Measurements from ENCODE around the gene ZMYM1.
"Not testable (repeated sequence)": the region's sequence is repeated elsewhere in the genome, so short reads cannot be mapped to it uniquely, and the experiment has no call there.

The ZMYM1 gene

GRCh38 chr1:35079003-35079930 is at the start of gene ZMYM1:
TSS of gene ZMYM1 (plus strand) at chr1:35079385. CDS start at chr1:35093988, 14,603 bp downstream.
- peak; percentile 92 for DNase-seq

- no peak for DNase-seq
Measured at GRCh38 chr1:35029761-35030160, 49.4 kb upstream of the ZMYM1 start.

- DNase-seq, result no peak
Measured at GRCh38 chr1:35030338-35030737, 48.8 kb upstream of the ZMYM1 start.

- peak; percentile 63 for DNase-seq
Measured at GRCh38 chr1:35030756-35031446, 48.3 kb upstream of the ZMYM1 start.

- no peak for DNase-seq
Measured at GRCh38 chr1:35032384-35032739, 46.8 kb upstream of the ZMYM1 start.

GRCh38 chr1:35033346-35033745 is 45.8 kb upstream of the ZMYM1 start:
- no peak for DNase-seq

GRCh38 chr1:35036621-35037020 is 42.6 kb upstream of the ZMYM1 start:
- no peak for DNase-seq

- no peak for DNase-seq
Measured at GRCh38 chr1:35037206-35037605, 42.0 kb upstream of the ZMYM1 start.

GRCh38 chr1:35038723-35039122 is 40.5 kb upstream of the ZMYM1 start:
- DNase-seq, result no peak

GRCh38 chr1:35043498-35043897 is 35.7 kb upstream of the ZMYM1 start:
- no peak for DNase-seq

GRCh38 chr1:35044431-35044830 is 34.8 kb upstream of the ZMYM1 start:
- no peak for DNase-seq

- DNase-seq, result no peak
Measured at GRCh38 chr1:35046730-35047129, 32.5 kb upstream of the ZMYM1 start.

- no peak for DNase-seq
Measured at GRCh38 chr1:35047188-35047858, 31.9 kb upstream of the ZMYM1 start.

- DNase-seq, result no peak
Measured at GRCh38 chr1:35049116-35049515, 30.1 kb upstream of the ZMYM1 start.

- DNase-seq, result no peak
Measured at GRCh38 chr1:35053433-35053832, 25.8 kb upstream of the ZMYM1 start.

GRCh38 chr1:35054282-35054681 is 24.9 kb upstream of the ZMYM1 start:
- not testable (repeated sequence) for DNase-seq

GRCh38 chr1:35058321-35058720 is 20.9 kb upstream of the ZMYM1 start:
- DNase-seq, result not testable (repeated sequence)

- DNase-seq, result no peak
Measured at GRCh38 chr1:35058988-35059387, 20.2 kb upstream of the ZMYM1 start.

GRCh38 chr1:35062518-35063196 is 16.5 kb upstream of the ZMYM1 start:
- no peak for DNase-seq

GRCh38 chr1:35064265-35064664 is 14.9 kb upstream of the ZMYM1 start:
- DNase-seq, result no peak

GRCh38 chr1:35069746-35070145 is 9.4 kb upstream of the ZMYM1 start:
- no peak for DNase-seq

GRCh38 chr1:35073265-35073811 is 5.8 kb upstream of the ZMYM1 start:
- no peak for DNase-seq

- DNase-seq, result not testable (repeated sequence)
Measured at GRCh38 chr1:35076426-35076825, 2.8 kb upstream of the ZMYM1 start.
